Lower leg skin (tissue), 4 donors: ENCODE data around the gene EXOC6B. TPM values are rescaled to one million over a fixed set of nuclear protein-coding genes. Genes with fewer than 3 reads are reported as not detected.

Experiments
- DNase-seq, 2 donors: peaks; one replicate each; pipeline ENCODE4 v3.0.0-alpha.2; 2019; ENCODE audit warnings: low spot score in 2 of 2
- H3K4me3 ChIP-seq: fragments of 200-600 bp; sonication (generic); 2 replicates; pipeline ENCODE4 v1.5.1; 2017; ENCODE audit warnings: mild to moderate bottlenecking, low read depth; ENCODE audit not compliant: poor library complexity, severe bottlenecking
- CTCF ChIP-seq, 3 donors: fragments of 450-650 bp; IDR thresholded peaks; one replicate each; pipeline ENCODE4 v1.5.1; 2016; ENCODE audit warnings: antibody characterized with exemption in 3 of 3, mild to moderate bottlenecking in 3 of 3, moderate library complexity in 2 of 3
- POLR2A ChIP-seq, 2 donors: fragments of 450-650 bp; IDR thresholded peaks; one replicate each; pipeline ENCODE4 v1.6.1; 2016 to 2017; ENCODE audit warnings: antibody characterized with exemption in 2 of 2, mild to moderate bottlenecking in 1 of 2, moderate library complexity in 1 of 2
- WGBS, 2 donors: methylation state at CpG; one replicate each; pipeline ENCODE4 v1.1.5; 2018; 5-methylcytosine and 5-hydroxymethylcytosine counted together
- intact Hi-C: fragments of 100-400 bp; cut with DNase I; formaldehyde crosslinking; loops from one replicate; pipeline ENCODE4 v1.15.0; 2023; ENCODE audit warnings: low total_unique reads
- total RNA-seq, 4 donors: library from RNA; depleted of rRNA; stranded (reverse); fragments of >200 nt; gene quantifications; one replicate each; pipeline ENCODE4 v1.1.0, GENCODE V29; 2016

Gene EXOC6B
- total RNA-seq, 4 donors from 2014 or later = 85.8 to 164 (median 103) TPM

- no peak overlapping the region for H3K4me3 ChIP-seq
- 6 to 12% methylated on average over 31 of the region's 33 CpGs for WGBS, 2 donors
- TF ChIP-seq CTCF (IDR thresholded peaks at IDR 0.05) (peak in 1 of 3 donors; percentile 86), POLR2A (IDR thresholded peaks at IDR 0.05) (no peak)
- intact Hi-C loops = loop anchor here (5.0 kb wide), 1 partner anchor 90 kb away; no protein-coding TSS in a partner anchor
- DNase-seq = peak; percentile 78 to 97
These were observed 36.6 kb upstream of the EXOC6B start for GRCh38 chr2:72862239-72862988.

DNA sequence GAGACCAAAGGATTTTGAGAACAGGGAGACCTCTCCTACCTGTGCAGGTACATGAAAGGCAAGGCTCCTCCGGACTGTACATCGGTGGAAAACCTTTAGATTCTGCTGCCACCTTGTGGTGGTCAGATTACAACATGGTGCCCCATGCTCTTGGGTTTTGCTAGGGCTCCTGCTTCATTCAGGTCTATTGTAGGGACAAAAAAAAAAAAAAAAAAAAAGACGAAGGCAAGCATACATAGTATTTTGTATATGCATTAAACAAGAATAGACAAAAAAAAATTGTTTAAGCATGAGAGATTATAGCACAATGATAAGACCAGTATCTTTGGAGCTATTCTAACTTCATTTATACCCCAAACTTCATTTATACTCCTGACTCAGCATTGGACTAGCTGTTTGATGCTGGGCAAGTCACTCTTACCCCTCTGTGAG, 34.0 kb upstream of the EXOC6B start:
- no peak for TF ChIP-seq POLR2A (IDR thresholded peaks at IDR 0.05)
- TF ChIP-seq CTCF (IDR thresholded peaks at IDR 0.05) = no peak
- no peak overlapping the region for H3K4me3 ChIP-seq
- 0% methylated on average over 3 of the region's 3 CpGs for WGBS, 2 donors
- DNase-seq = peak in 1 of 2 donors; percentile 56
- intact Hi-C loops = loop anchor here (5.0 kb wide), 1 partner anchor 88 kb away; no protein-coding TSS in a partner anchor

- TF ChIP-seq POLR2A (IDR thresholded peaks at IDR 0.05) = no peak
- no peak for TF ChIP-seq CTCF (IDR thresholded peaks at IDR 0.05)
- H3K4me3 ChIP-seq = no peak overlapping the region
- intact Hi-C loops = no loop called here
- no peak for DNase-seq
- WGBS, 2 donors = 75 to 81% methylated on average over 6 to 7 of the region's 7 CpGs
These were observed 25.5 kb upstream of the EXOC6B start for GRCh38 chr2:72851333-72851732.

- intact Hi-C loops = no loop called here
- no peak overlapping the region for H3K4me3 ChIP-seq
- 76 to 81% methylated on average over 1 of the region's 1 CpG for WGBS, 2 donors
- no peak for DNase-seq
- TF ChIP-seq CTCF (IDR thresholded peaks at IDR 0.05) (no peak), POLR2A (IDR thresholded peaks at IDR 0.05) (no peak)
These were observed 23.3 kb upstream of the EXOC6B start for GRCh38 chr2:72849138-72849462.

- TF ChIP-seq CTCF (IDR thresholded peaks at IDR 0.05) (no peak), POLR2A (IDR thresholded peaks at IDR 0.05) (no peak)
These were observed 22.8 kb upstream of the EXOC6B start for GRCh38 chr2:72848436-72849137.

More at GRCh38 chr2:72848436-72849137, 22.8 kb upstream of the EXOC6B start:
- no peak overlapping the region for H3K4me3 ChIP-seq
- intact Hi-C loops = no loop called here
- DNase-seq = no peak
- 85 to 87% methylated on average over 3 of the region's 3 CpGs for WGBS, 2 donors
